Tibial nerve (tissue), 4 donors: ENCODE results near the gene CNGA3. TPM values are rescaled to one million over a fixed set of nuclear protein-coding genes. Genes with fewer than 3 reads are reported as not detected.

Experiments
- DNase-seq, 2 donors: peaks; one replicate each; pipeline ENCODE4 v3.0.0-alpha.2; 2019; ENCODE audit warnings: low spot score in 2 of 2
- H3K27ac ChIP-seq, 4 donors: fragments of 200-600 bp; sonication (generic) in 3 of 4; one replicate each; pipeline ENCODE4 v1.5.1; 2017 to 2019; ENCODE audit warnings: mild to moderate bottlenecking in 1 of 4
- H3K27me3 ChIP-seq, 2 donors: fragments of 200-600 bp; sonication (generic) in 1 of 2; one replicate each; pipeline versions ENCODE4 v1.5.1 to v1.6.0; 2017 to 2019
- H3K36me3 ChIP-seq, 3 donors: fragments of 200-600 bp; sonication (generic); one replicate each; pipeline ENCODE4 v1.5.1; 2018 to 2019
- H3K4me1 ChIP-seq, 4 donors: fragments of 200-600 bp; sonication (generic) in 3 of 4; one replicate each; pipeline ENCODE4 v1.5.1; 2017 to 2019
- H3K4me3 ChIP-seq, 4 donors: fragments of 200-600 bp; sonication (generic) in 3 of 4; one replicate each; pipeline ENCODE4 v1.5.1; 2017 to 2019; ENCODE audit warnings: mild to moderate bottlenecking in 1 of 4, moderate library complexity in 1 of 4
- H3K9me3 ChIP-seq, 4 donors: fragments of 200-600 bp; sonication (generic) in 3 of 4; one replicate each; pipeline ENCODE4 v1.5.1; 2017 to 2019
- EP300 ChIP-seq, 2 donors: sonication (generic); formaldehyde crosslinking; IDR thresholded peaks; one replicate each; pipeline ENCODE4 v1.6.1; 2017; ENCODE audit warnings: antibody characterized with exemption in 2 of 2, mild to moderate bottlenecking in 1 of 2
- POLR2A ChIP-seq, 2 donors: fragments of 450-650 bp; IDR thresholded peaks; one replicate each; pipeline ENCODE4 v1.6.1; 2017; ENCODE audit warnings: antibody characterized with exemption in 2 of 2, mild to moderate bottlenecking in 2 of 2, moderate library complexity in 2 of 2
- WGBS, 2 donors: methylation state at CpG; one replicate each; pipeline ENCODE4 v1.1.5; 2018; 5-methylcytosine and 5-hydroxymethylcytosine counted together
- total RNA-seq, 4 donors: library from RNA; depleted of rRNA; stranded (reverse); fragments of >200 nt; gene quantifications; one replicate each; pipeline ENCODE4 v1.1.0, GENCODE V29; 2016
- TF ChIP-seq, protein P1 (sequence below), 5 experiments: fragments of 200-600 bp in 3 of 5; fragments of 450-650 bp in 2 of 5; sonication (generic) in 3 of 5; IDR thresholded peaks; one replicate each; pipeline ENCODE4 v1.5.1; 2016 to 2019; ENCODE audit warnings: antibody characterized with exemption in 5 of 5, mild to moderate bottlenecking in 3 of 5, moderate library complexity in 2 of 5

Gene CNGA3
- total RNA-seq, 4 donors from 2014 or later, result 0.30 to 1.3 TPM; not detected in 2

DNA sequence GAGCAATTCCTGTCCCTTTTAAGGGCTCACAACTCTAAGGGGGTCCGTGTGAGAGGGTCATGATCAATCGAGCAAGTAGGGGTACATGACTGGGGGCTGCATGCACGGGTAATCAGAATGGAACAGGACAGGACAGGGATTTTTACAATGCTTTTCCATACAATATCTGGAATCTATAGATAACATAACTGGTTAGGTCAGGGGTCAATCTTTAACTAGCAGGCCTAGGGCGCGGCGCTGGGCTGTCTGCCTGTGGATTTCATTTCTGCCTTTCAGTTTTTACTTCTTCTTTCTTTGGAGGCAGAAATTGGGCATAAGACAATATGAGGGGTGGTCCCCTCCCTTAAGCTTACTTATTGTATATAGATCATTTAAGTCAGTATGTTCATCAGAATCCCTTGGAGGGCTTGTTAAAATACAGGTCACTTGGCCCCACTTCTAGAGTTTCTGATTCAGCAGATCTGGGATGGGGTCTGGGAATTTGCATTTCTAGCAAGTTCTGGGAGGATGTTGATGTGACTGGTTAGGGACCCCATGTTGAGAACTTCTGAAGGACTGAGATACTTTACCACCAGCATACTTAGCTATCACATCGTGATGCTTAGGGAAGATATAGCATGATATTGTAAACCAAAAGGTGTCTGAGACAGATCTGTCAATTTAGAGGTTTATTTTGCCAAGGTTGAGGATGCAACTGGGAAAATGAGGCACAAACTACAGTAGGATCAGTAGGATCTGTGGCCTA lies 95.6 kb downstream of the CNGA3 start:
- WGBS, 2 donors, result 78 to 82% methylated on average over 7 of the region's 7 CpGs
- DNase-seq, result no peak

GRCh38 chr2:98442488-98442887 lies 96.2 kb downstream of the CNGA3 start:
- Histone ChIP-seq H3K27ac (no peak overlapping the region), H3K9me3 (no peaks in the 10 kb centered on the region), H3K36me3 (no peaks in the 10 kb centered on the region), H3K4me1 (peaks cover 0 to 18% (median 5%) of the 10 kb centered on the region in 4 donors), H3K27me3 (no peaks in the 10 kb centered on the region), H3K4me3 (no peak overlapping the region)
- DNase-seq, result no peak
- WGBS, 2 donors, result 71 to 73% methylated on average over 4 of the region's 4 CpGs
- TF ChIP-seq, protein P1, sequence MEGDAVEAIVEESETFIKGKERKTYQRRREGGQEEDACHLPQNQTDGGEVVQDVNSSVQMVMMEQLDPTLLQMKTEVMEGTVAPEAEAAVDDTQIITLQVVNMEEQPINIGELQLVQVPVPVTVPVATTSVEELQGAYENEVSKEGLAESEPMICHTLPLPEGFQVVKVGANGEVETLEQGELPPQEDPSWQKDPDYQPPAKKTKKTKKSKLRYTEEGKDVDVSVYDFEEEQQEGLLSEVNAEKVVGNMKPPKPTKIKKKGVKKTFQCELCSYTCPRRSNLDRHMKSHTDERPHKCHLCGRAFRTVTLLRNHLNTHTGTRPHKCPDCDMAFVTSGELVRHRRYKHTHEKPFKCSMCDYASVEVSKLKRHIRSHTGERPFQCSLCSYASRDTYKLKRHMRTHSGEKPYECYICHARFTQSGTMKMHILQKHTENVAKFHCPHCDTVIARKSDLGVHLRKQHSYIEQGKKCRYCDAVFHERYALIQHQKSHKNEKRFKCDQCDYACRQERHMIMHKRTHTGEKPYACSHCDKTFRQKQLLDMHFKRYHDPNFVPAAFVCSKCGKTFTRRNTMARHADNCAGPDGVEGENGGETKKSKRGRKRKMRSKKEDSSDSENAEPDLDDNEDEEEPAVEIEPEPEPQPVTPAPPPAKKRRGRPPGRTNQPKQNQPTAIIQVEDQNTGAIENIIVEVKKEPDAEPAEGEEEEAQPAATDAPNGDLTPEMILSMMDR (IDR thresholded peaks at IDR 0.05), result no peak
- TF ChIP-seq POLR2A (IDR thresholded peaks at IDR 0.05), result no peak
- no peak for TF ChIP-seq EP300 (IDR thresholded peaks at IDR 0.05)

More for the DNA sequence above, 95.6 kb downstream of the CNGA3 start:
- TF ChIP-seq POLR2A (IDR thresholded peaks at IDR 0.05) (no peak), EP300 (IDR thresholded peaks at IDR 0.05) (no peak)
- TF ChIP-seq, protein P1 (IDR thresholded peaks at IDR 0.05), result no peak
- no peaks in the 10 kb centered on the region for H3K27me3 ChIP-seq
- no peak overlapping the region for H3K4me3 ChIP-seq
- no peaks in the 10 kb centered on the region for H3K9me3 ChIP-seq
- no peak overlapping the region for H3K27ac ChIP-seq
- H3K36me3 ChIP-seq, result no peaks in the 10 kb centered on the region
- H3K4me1 ChIP-seq, result peaks cover 0 to 13% (median 3%) of the 10 kb centered on the region in 4 donors

DNA sequence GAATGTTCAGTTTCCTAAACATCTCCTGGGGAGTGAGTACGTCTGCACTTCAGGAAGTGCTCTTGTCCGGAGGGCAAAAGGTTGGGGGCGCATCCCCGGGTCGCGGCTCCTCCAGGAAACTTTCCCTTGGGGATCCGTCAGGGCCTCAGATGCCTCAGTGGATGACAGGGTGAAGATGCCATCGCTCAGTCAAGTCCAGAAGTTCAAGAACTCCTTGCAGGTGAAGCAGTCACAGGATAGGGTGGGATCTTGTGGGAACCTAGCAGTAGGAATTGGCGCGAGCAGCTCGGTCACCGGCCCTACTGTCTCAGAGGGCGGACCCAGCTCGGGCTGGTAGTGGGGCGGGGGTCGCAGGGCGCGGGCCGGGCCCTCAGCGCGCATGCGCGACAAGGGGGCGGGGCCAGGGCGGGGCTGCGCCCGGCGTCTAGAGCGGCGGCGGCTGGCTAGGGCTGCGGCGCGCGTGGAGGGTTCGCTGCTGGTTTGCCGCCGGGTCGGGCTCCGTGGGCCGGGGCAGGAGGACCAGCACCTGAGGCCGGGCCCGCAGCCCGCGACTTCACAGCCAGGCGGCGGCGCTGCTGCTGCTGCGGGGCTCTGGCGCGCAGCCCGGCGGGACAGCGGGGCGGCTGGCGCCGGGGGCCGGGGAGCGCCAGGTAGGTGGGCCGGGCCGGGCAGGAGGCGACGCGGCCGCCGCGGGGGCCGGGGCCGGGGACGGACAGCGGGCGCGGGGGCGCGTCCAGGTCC lies 98.3 kb downstream of the CNGA3 start, which contains the start of gene INPP4A:
INPP4A (plus strand) TSS at position 423 of the 741 bp plus-strand sequence. CDS start 75,191 bp downstream, outside the sequence.
- TF ChIP-seq POLR2A (IDR thresholded peaks at IDR 0.05), result peak in 1 of 2 donors; percentile 56
- no peak for TF ChIP-seq EP300 (IDR thresholded peaks at IDR 0.05)
- TF ChIP-seq, protein P1 (IDR thresholded peaks at IDR 0.05), result peak in 2 of 5 experiments; percentile 23 to 31
- Histone ChIP-seq H3K27me3 (no peaks in the 10 kb centered on the region), H3K36me3 (no peaks in the 10 kb centered on the region), H3K9me3 (no peaks in the 10 kb centered on the region), H3K27ac (peak within 1 kb of the TSS; percentile 41 to 86 (median 78)), H3K4me1 (peaks cover 0 to 20% (median 5%) of the 10 kb centered on the region in 4 donors), H3K4me3 (peak within 1 kb of the TSS; percentile 66 to 89 (median 82))
- DNase-seq, result peak in 1 of 2 donors; percentile 33
- 0 to 1% methylated on average over 24 to 55 of the region's 75 CpGs for WGBS, 2 donors

DNA sequence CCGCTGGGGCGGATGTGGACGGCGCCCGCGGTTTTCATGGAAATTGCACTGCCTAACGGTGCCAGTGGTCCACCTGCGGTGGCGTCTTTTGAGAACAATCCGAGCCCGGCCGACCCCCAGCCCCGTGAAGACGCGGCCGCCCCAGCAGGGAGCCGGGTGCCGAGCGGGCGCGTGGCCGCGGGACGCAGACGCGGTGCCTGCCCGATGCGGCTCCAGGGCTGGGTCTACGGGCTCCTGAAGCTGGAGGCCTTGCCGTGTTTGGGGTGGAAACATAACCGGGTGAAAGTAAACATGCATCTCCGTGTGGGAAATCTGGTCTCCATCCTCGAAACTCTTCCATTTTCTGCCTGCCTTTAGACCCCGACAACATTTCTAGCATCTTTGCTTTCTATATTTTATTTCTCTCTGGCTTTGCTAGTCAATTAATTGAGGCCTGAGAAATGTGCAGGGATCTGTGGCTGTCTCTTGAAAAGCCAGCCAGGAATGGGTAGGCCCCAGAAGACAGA lies 99.0 kb downstream of the CNGA3 start:
- Histone ChIP-seq H3K27me3 (no peaks in the 10 kb centered on the region), H3K4me1 (peaks cover 0 to 20% (median 5%) of the 10 kb centered on the region in 4 donors), H3K36me3 (no peaks in the 10 kb centered on the region), H3K9me3 (no peaks in the 10 kb centered on the region), H3K27ac (peak overlapping the region in 3 of 4 donors; percentile 71 to 86 (median 85)), H3K4me3 (peak overlapping the region; percentile 66 to 89 (median 82))
- WGBS, 2 donors, result 1 to 2% methylated on average over 4 to 24 of the region's 34 CpGs
- no peak for DNase-seq
- peak in 1 of 2 donors; percentile 3 for TF ChIP-seq EP300 (IDR thresholded peaks at IDR 0.05)
- TF ChIP-seq, protein P1 (IDR thresholded peaks at IDR 0.05), result no peak
